Panc1 (cell line): ENCODE measurements around the gene MEAK7. TPM values are rescaled to one million over a fixed set of nuclear protein-coding genes. Genes with fewer than 3 reads are reported as not detected.

Experiments
- ATAC-seq: fragments of 200-7000 bp; cut with Tn5 transposase; 2 replicates; pipeline ENCODE4 v1.9.1; 2020; ENCODE audit warnings: mild to moderate bottlenecking, moderate library complexity
- BruUV-seq: library from RNA; stranded (reverse); fragments of 400-500 nt; replicated peaks from 2 replicates; lab custom pipeline; 2021; lab: Mats Ljungman, UMichigan
- CTCF ChIA-PET: fragments of 300-600 bp; sonication (Branson Sonifier 250); formaldehyde crosslinking; loops from one replicate; lab custom pipeline; 2022; ENCODE audit warnings: antibody characterized with exemption; lab: Charles Lee
- POLR2A ChIA-PET: fragments of 300-600 bp; sonication (Branson Sonifier 250); formaldehyde crosslinking; loops from one replicate; lab custom pipeline; 2022; ENCODE audit warnings: antibody characterized with exemption; lab: Charles Lee
- DNase-seq: peaks from one replicate; pipeline ENCODE4 v3.0.0-alpha.2; 2010; ENCODE audit warnings: low read depth, low spot score
- H3K27ac ChIP-seq: 2 replicates; pipeline ENCODE4 v1.5.1; 2011; ENCODE audit warnings: mild to moderate bottlenecking, low read length, inconsistent platforms
- H3K27me3 ChIP-seq: fragments of 200-500 bp; sonication (Bioruptor generic); 2 replicates; pipeline ENCODE4 v1.6.0; 2014; ENCODE audit warnings: low read length, inconsistent platforms; ENCODE audit not compliant: control insufficient read depth, insufficient read depth
- H3K36me3 ChIP-seq: fragments of 200-500 bp; sonication (Bioruptor generic); 2 replicates; pipeline ENCODE4 v1.5.1; 2014; ENCODE audit warnings: inconsistent platforms, mild to moderate bottlenecking, low read length, moderate library complexity; ENCODE audit not compliant: control insufficient read depth, insufficient read depth
- H3K4me1 ChIP-seq: 2 replicates; pipeline ENCODE4 v1.5.1; 2011; ENCODE audit warnings: inconsistent platforms, mild to moderate bottlenecking, low read length, moderate library complexity; ENCODE audit not compliant: control insufficient read depth, insufficient read depth
- H3K4me3 ChIP-seq, 2 experiments: 2 replicates each; pipeline ENCODE4 v1.5.1; 2011 to 2012; ENCODE audit warnings: low read depth in 2 of 2, low read length in 2 of 2, mild to moderate bottlenecking in 2 of 2, inconsistent platforms in 1 of 2, moderate library complexity in 1 of 2
- H3K9me3 ChIP-seq: fragments of 200-500 bp; sonication (Bioruptor generic); 2 replicates; pipeline ENCODE4 v1.5.1; 2014; ENCODE audit warnings: low read depth, mild to moderate bottlenecking, inconsistent platforms, low read length, moderate library complexity; ENCODE audit not compliant: control insufficient read depth, insufficient read depth
- CTCF ChIP-seq: fragments of 450-650 bp; IDR thresholded peaks from 2 replicates; pipeline ENCODE4 v1.5.1; 2017; ENCODE audit warnings: mild to moderate bottlenecking
- POLR2AphosphoS5 ChIP-seq: IDR thresholded peaks from 2 replicates; pipeline ENCODE4 v1.6.1; 2012; ENCODE audit warnings: mild to moderate bottlenecking, low read depth, low read length, moderate library complexity
- REST ChIP-seq, 2 experiments: IDR thresholded peaks; 2 replicates each; pipeline ENCODE4 v1.6.1; 2011 to 2012; ENCODE audit warnings: low read depth in 2 of 2, control low read depth in 1 of 2, low read length in 1 of 2, mild to moderate bottlenecking in 1 of 2, moderate library complexity in 1 of 2; ENCODE audit not compliant: insufficient read depth in 1 of 2
- SIN3A ChIP-seq: IDR thresholded peaks from 2 replicates; pipeline ENCODE4 v1.6.1; 2012; ENCODE audit warnings: low read depth, mild to moderate bottlenecking, low read length, moderate library complexity, borderline replicate concordance; ENCODE audit not compliant: insufficient read depth
- TCF7L2 ChIP-seq: IDR thresholded peaks from 2 replicates; pipeline ENCODE4 v1.6.1; 2011; ENCODE audit warnings: mild to moderate bottlenecking, low read depth, low read length, inconsistent platforms
- in situ Hi-C: cut with HindIII; loops from 2 replicates; pipeline ENCODE4 v1.10.0; 2016; ENCODE audit warnings: low sequenced_read_pairs, low pct_unique_long_range_greater_than_20kb
- intact Hi-C: fragments of 100-400 bp; cut with micrococcal nuclease; formaldehyde crosslinking; loops from one replicate; pipeline ENCODE4 v1.10.0; 2022; ENCODE audit not compliant: unreplicated experiment
- total RNA-seq: library from RNA; stranded (reverse); gene quantifications from one replicate; pipeline ENCODE4 v1.2.1, GENCODE V29; 2021; ENCODE audit not compliant: unreplicated experiment

Gene MEAK7
- total RNA-seq, 1 experiment from 2014 or later: 17.2 TPM

GRCh38 chr16:84543253-84543652 is 38.8 kb upstream of the MEAK7 start:
- ChIA-PET POLR2A (no interaction called here), CTCF (interaction anchor here (0.6 kb wide), 1 partner anchor 696 kb away, joined by 6 read pairs; no protein-coding TSS in a partner anchor)
- H3K36me3 ChIP-seq: no peaks in the 10 kb centered on the region
- no peak overlapping the region for H3K27ac ChIP-seq
- TF ChIP-seq POLR2AphosphoS5: no peak
- no peak for TF ChIP-seq TCF7L2
- TF ChIP-seq SIN3A: no peak
- TF ChIP-seq REST (IDR thresholded peaks at IDR 0.05; ENCODE audit: insufficient read depth in 1 of 2, low read depth in 2 of 2, low read length in 1 of 2): no peak
- BruUV-seq: no TSS peak
- no peaks in the 10 kb centered on the region for H3K27me3 ChIP-seq
- ATAC-seq: no peak
- intact Hi-C loops (no loop called here), in situ Hi-C loops (no loop called here)
- H3K4me1 ChIP-seq: peaks cover 7% of the 10 kb centered on the region
- no peak for DNase-seq
- H3K9me3 ChIP-seq: no peaks in the 10 kb centered on the region
- H3K4me3 ChIP-seq: no peak overlapping the region

- Histone ChIP-seq H3K4me1 (peaks cover 7% of the 10 kb centered on the region), H3K9me3 (no peaks in the 10 kb centered on the region), H3K36me3 (no peaks in the 10 kb centered on the region), H3K4me3 (no peak overlapping the region), H3K27ac (no peak overlapping the region), H3K27me3 (no peaks in the 10 kb centered on the region)
- no peak for DNase-seq
- ATAC-seq: no peak
- ChIA-PET POLR2A (interaction anchor here (0.6 kb wide), 1 partner anchor 161 kb away, joined by 3 read pairs; no protein-coding TSS in a partner anchor), CTCF (no interaction called here)
- intact Hi-C loops (no loop called here), in situ Hi-C loops (no loop called here)
- BruUV-seq: no TSS peak
- TF ChIP-seq CTCF (no peak), POLR2AphosphoS5 (no peak), REST (IDR thresholded peaks at IDR 0.05; ENCODE audit: insufficient read depth in 1 of 2, low read depth in 2 of 2, low read length in 1 of 2) (no peak), TCF7L2 (no peak), SIN3A (no peak)
These were observed 37.7 kb upstream of the MEAK7 start for GRCh38 chr16:84541999-84542817.
